GM21825 (cell line): ENCODE results near the gene REXO1.

ENCODE experiments used
- ATAC-seq: cut with Tn5 transposase; IDR thresholded peaks from one replicate; pipeline ENCODE4 v1.9.1; 2021; ENCODE audit warnings: mild to moderate bottlenecking, moderate library complexity; ENCODE audit not compliant: unreplicated experiment

Gene REXO1

DNA sequence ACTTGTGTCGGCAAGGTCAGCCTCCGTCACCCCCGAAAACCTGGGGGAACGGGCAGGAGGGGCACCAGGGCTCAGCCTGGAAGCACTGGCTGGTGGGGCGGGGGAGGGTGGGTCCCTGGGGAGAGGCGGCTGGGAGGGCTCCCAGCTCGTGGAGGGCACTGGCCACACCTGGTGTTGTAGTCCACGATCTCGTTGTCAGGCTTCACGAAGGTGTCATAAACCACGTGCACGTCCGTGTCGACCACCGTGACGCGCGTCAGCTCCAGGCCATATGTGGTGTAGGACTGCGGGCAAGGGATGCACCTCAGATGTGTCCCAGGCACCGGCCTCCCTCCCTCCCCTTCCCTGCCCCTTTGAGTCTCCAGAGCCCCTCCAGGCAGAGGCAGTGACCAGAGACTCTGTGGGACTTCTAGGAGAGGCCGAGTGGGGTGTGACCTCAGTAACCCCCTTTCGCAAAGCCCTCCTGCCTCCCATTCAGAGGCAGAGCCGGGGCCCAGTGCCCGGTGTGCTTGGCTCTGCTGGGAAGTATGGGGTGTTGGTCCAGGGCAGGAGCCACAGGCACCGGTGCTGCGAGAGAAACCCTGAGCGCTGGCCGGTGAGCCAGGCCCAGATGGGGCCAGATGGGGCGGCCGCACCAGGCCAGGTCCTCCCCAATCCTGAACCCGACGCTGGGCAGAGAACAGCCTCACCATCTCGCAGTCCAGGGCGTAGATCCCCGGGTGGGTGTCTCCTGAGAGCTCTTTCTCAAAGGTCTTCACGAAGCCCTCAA lies 31.6 kb downstream of the REXO1 start:
- ATAC-seq: no peak

DNA sequence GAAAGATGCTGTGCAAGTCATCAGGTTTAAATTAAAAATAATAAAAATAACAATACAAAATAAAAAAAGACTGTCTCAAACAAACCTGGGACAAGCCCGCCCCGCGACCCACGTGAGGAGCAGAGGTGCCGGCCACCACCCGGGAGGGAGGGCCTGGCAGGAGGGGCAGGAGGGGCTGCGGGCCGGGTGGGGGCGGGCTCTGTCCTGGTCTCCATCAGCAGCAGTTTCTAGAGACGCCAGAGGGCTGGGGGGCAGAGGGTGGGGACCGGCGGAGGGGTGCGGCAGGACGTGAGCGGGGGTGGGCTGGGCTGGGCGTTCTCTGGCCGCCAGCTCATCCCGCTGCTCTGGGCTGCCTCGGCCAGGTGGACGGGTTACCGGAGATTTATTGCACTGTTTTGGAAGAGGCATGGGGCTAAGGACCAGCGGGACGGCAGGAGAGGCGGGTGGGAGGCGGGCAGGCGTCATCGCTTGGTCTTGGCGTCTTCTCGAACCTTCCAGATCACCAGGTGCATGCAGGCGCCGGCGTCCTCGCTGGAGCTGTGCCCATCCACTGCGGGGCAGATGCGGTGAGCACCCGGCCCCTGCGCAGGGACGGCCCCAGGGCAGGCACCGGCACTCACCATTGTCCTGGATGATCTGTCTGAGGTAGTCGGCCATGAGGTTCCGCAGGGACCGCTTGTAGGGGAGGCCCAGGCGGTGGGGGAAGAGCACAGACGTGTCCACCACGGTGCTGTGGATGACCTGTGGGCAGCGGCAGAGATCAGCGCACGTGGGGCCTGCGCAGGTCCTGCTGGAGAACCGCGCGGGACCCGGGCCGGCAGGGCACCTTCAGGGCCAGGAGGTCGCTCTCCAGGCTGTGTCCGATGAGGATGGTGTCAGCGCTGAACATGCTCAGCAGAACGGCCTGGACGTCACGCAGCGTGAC lies 32.4 kb downstream of the REXO1 start:
- ATAC-seq: no peak

DNA sequence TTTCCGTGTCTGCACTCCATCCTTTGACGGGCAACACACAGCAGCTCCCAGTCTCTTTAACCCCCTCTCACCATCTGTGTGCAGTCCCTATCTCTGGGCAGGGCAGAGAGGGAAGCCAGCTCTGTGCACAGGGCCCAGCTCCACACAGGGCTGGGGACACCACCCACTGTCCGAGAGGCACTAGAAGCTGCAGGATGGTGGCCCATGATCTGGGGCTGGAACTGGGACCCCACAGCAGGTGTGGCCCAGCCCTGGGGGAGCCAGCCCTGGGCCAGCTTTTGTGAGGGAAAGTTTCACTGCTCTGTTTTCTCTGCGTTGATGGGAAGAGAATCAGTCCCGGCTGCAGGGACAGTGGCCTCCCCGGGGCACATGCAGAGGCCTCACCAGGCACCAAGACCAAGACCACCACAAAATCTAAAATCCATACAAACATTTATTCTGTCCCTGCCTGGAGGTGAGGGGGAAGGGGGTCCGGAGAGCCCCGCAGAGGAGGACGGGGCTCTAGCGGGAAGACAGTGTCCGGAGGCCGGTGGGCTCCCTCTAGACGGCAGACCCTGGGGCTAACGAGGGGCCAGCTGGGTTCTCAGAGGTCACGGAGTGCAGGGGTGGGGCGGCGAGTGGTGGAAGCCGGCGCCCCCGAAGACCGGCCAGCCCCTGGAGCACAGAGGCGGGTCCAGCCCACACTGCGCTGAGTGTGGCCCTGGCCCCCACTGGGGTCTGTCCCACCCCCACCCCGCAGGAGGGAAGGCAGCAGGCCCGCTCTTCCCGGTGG lies 33.3 kb downstream of the REXO1 start:
- no peak for ATAC-seq

DNA sequence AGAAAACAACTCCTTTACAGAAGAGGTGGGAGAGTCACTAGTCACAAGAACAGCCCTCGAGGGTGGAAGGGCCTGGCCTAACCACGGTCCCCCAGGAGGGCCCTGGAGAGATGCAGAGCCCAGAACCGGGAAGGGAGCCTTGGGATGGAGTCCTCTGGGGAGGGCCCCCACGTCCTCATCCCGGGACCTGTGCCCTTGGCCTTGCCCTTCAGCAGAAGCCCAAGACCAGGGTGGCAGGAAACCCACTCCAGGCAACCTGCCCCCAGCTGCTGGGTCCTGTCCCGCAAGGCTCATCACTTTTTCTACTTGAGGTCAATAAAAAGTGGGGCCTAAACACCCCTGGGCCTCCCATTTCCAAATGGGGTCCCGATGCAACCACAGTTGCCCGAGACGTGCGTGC lies 33.9 kb downstream of the REXO1 start:
- ATAC-seq: no peak

DNA sequence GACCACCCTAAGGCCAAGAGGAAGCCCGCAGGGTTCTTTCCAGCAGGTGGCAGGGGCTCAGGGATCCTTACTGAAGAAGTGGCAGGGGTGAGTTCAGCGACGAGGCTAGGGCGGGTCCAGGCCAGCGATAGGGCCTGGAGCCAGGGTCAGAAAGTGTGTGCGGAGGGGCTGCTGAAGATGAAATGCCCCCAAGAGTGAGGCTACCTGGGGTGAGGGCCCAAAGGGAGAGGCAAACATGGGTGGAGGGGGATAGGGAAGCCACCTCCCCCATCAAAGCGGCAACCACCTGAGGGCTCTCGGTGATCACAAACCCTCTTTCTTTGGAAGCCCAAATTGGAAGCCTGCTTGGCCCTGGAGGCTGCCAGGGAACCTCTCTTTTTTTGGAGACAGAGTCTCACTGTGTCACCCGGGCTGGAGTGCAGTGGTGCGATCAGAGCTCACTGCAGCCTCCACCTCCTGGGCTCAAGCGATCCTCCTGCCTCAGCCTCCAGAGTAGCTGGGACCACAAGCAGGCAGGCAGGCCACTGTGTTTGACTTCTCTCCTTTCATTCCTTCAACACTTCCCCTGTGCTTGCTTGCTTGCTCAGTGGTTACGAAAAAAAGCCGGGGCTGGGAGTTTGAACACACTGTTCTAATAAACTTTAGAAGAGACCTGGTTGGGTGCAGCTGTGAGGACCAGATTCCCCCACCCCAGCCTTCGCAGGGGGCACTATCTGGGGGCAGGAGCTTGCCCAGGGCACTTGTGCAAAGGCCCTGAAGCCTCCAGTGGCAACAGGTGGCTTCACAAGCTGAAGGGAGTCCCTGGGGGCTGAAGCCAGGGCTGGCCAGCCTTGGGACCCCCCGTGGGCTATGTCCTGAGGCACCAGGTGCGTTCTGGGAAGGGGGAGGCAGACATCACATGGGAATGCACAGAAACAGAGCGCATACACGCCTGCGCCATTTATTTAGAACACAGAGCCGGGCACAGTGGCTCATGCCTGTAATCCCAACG lies 34.8 kb downstream of the REXO1 start:
- ATAC-seq: no peak

DNA sequence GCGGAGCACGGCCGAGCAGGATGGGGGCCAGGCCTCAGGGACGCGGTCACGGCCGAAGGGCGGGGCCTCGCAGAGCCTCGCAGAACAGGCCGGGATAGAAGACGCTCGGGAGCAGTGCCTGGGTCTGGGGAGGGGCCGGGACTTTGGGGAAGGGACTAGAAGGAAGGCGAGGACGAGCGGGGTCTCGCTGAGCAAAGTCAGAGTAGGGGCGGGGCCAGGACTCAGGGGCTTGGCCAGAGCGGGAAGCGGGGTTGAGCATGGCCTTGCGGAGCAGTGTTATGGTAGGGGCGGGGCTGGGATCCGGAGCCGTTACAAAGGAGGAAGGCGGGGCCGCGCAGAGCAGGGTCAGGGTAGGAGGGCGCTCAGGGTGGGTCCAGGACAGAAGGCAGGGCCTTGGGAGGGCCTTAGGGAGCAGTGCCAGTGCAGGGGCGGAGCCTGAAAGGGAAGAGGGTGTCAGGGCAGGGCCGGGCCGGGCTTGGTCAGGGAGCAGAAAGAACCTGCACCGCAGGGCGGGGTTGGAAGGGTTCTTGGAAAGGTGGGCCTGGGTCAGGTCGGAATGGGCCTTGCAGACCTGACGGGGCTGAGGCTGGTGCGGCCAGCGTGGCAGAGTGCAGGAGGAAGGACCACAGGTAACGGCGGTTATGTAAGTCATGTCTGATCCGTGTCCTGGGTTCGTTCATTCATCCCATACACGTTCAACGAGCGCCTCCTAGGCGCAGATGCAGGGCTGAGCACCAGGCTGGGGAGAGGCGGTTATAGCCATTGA lies 35.7 kb downstream of the REXO1 start:
- ATAC-seq: peak; percentile 74

DNA sequence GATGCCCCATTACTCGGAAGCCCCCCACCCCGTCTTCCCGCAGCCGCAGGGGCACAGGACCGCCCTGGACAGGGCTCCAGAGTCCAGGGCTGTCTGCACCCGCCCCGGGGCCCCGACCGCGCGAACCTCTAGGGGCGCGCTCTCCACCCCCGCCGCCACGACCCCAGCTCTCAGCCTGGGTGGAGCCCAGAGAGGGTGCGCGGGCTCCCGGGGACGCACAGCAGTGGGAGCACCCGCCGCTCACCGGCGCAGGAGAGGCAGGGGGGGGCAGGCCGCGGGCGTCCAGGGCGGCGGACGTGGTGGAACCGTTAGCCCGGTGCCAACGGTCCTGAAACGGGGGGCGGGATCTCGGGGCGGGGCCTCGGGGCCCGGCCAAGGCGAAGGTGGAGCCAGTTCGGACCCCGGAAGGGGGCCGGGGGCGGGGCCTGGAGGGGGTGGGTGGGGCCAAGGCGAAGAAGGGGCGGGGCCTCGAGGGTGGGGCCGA lies 36.3 kb downstream of the REXO1 start, which contains the start of gene ATP8B3:
TSS of gene ATP8B3 (minus strand) at position 335 of the 484 bp plus-strand sequence. CDS start 540 bp downstream, outside the sequence.
- ATAC-seq: peak; percentile 2

DNA sequence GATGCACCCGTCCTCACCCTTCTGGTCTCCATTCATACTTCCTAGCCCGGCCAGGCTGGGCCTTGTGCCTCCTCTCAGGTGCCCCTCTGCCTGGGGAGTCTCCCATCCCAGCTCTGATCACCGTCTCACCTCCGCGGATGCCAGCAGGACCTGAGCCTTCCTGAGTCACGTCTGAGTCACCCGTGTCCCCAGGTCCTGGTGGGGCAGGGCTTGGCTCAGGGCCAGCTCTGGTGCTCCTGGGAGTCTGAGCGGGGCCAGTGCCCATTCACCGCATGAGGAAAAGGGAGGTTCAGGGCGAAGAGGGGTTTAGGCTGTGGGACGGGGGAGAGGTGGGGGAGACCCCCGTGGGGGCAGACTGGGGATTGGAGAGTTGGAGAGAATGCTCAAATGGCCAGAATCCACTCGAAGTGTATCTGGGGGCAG lies 36.8 kb downstream of the REXO1 start:
- no peak for ATAC-seq

DNA sequence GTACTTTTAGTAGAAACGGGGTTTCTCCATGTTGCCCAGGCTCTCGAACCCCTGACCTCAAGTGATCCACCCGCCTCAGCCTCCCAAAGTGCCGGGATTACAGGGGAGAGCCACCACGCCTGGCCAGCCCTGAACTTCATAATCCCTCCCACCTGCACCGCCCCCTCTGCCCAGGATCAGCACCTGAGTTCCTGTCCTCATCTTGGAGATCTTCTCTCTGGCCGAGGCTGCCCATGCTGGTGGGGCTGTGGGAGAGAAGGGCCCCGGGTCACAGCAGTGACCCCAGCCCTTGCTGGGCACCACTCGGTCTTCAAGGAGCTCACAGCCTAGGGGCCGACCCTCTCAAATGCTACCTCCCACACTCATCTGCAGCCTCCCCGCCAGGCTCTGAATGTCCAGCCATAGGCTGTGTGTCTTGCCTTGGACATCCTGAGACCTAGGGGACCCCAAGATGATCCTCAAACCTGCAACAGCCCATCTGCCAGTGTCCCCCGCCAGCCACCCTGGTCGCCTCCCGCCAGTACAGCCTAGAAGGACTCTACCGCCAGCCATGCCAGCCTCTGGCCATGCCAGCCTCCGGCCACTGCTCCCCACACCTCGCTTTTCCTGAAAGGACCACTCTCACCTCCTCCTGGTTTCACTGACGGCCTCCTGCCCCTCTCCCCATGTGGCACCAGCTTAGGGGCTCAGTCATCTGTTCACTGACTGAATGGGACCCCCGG lies 37.7 kb downstream of the REXO1 start:
- no peak for ATAC-seq

DNA sequence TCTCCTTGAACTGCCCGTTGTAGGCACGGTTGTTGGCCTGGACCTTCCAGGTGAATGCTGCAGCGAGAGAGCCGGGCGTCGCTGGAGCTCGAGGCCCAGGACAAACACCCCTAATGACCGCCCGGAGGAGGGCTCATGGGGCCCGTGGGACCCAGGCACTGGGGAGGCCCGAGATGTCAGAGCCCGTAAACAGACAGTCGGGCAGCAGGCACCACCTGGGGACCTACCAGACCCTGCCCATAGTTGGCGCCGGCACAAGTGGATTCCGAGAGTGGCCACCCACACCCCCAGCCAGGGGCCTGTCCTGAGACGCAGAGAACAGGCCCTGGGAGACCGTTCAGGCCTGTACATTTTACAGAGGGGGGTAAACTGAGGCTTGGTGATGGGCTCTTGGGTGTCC lies 38.6 kb downstream of the REXO1 start:
- ATAC-seq: no peak

DNA sequence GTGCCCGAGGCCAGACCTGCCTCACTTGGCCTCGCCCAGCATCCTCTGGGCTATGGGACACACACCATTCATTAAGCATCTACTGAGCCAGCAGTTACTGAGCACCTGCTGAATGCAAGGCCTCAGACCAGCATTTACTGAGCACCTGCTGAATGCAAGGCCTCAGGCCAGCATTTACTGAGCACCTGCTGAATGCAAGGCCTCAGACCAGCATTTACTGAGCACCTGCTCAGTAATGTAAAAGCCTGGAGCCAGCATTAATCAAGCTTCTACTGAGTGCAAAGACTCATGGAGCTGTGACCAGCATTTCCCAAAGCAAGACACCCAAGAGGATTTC lies 39.9 kb downstream of the REXO1 start:
- no peak for ATAC-seq

DNA sequence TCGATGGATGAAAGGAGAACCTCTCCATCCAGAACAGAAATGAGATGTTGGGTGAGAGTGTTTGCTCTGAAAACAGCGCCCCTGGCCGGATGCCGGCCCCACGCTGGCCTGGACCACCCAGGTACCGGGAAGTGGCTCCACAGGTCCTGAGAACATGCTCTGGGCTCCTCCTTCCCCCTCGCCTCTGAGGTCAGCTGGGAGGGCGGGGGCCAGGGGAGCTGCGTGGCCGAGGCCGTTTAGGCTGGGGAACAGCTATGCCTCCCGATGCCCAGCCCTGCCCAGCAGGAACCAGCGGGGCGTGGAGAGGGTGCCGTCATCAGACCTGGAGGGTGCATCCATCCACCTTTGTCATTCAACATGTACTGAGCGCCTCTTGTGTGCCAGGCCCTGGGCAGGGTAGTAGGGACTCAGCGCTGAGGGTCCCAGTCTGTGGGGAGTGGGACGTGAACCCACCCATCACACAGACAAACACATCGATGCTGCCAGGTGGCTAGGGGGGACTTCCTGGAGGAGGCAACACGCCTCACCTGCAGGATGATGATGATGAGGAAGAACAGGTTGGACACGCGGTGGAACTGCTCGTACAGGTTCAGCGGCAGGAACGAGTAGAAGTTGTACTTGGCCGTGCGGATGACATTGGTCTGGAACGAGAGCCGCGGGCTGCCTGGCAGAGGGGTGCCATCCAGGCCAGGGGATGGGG lies 40.4 kb downstream of the REXO1 start:
- no peak for ATAC-seq

DNA sequence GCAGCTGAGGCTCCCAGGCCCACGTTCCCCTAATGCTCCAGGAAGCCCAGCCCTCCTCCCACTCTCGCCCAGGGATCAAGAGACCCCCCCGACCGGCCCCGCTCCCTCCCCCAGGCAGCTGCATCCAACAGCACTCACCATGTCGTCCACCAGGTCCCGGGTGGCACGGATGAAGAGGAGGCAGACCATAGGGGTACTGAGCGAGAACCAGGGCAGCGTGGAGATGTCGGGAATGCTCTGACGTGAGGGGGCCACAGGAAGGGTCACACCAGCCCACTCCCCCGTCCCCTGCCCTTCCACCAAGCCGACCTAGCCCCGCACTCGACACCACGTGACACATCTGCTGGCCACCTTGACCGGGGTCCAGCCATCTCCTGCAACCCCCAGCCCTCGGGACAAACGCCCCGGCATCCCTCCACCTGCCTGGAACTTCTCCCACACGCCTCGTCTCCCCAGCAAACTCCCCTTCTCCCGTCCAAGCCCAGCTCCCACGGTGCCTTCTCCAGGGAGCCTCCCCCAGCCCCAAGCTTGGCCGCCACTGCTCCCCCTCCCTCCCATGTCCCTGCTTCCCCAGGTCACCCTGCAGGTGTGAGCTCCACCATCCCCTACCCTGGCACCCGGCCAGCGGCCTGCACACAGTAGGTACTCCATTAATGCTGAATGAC lies 41.1 kb downstream of the REXO1 start:
- ATAC-seq: no peak

DNA sequence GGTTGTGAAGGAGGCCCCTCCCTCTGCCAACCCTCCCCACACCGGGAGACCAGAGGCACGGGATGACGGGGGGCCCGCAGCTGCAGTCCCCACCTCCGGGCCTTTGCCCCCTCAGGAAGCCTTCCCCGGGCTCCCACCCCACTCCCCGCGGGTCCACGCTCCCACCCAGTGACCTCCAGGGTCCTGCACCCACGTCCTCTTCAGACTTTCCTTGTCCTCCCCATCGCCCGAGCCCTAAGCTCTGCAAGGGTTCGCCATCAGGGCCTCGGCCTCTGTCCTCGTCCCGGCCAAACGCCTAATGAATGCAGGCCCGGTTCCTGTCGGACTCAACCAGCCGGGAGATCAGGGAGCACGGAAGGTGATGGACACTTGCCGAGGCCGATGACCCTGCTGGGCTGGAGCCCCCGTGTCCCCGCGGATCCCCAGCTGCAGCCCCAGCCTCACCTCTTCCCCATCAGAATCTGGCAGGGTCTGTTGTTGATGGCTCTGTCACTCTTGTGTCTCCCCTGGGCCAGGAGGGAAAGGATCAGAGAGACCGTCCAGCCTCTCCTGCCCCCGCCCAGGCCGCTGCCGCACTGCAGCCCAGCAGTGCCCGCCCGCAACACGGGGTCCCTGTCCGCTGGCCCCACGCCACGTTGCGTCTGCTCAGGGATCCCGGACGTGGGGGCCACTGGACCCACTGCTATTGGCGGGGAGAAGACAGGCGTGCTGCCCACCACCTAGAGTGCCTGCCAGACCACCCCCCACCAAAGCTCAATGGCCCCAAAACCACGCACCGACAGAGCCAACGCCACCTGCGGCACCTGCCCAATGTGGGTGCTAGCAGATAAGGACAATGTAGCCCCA lies 41.9 kb downstream of the REXO1 start:
- no peak for ATAC-seq

DNA sequence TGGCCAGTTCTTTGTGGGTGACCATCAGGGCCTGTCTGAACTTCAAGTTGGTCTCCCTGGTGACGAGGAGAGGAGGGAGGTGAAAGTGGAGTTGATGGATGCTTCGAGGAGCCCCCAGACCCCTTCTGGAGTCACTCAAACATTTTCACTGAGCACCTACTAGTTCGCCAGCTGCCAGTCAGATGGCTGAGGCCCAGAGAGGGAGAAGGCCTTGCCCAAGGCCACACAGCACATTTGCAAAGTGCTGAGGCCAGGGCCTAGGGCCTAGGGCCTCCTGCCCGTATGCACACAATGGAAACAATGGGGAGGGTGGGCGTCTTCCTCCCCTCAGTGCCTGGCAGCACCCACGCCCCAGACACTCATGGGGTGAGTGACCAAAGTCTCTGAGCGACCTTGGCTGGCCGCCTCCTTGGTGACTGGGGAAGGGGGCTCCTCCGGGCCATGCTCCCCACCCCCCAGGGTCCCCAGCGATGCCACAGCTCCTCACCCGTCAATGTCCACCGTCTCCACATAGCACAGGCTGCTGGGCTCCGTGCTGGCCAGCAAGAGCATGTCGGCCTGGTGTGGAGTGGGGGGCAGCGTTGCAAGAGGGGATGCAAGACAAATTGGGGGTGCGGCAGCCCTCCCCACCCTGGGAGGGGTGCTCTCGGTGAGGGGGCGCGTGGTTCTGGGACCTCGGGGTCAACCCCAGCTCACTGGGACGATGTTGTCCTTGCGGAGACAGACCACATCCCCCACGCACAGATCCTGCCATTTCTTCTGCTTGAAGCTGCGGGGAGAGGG lies 42.7 kb downstream of the REXO1 start:
- no peak for ATAC-seq

DNA sequence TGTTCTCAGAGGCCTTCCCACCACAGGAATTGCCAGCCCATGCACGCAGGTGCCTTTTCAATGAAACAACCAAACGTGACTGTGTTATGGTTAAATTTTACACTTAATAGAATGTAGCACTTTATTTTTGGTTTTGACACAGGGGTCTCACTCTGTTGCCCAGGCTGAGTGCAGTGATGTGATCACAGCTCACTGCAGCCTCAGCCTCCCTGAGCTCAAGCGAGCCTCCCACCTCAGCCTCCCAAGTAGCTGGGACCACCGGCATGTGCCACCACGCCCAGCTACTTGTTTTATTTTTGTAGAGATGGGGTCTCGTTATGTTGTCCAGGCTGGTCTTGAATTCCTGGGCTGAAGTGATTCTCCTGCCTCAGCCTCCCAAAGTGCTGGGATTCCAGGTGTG lies 43.4 kb downstream of the REXO1 start:
- no peak for ATAC-seq
